GM23338 (cell line): Measurements from ENCODE around the gene ENC1. TPM values are rescaled to one million over a fixed set of nuclear protein-coding genes. Genes with fewer than 3 reads are reported as not detected.

ENCODE experiments used
- ATAC-seq: fragments of 200-7000 bp; cut with Tn5 transposase; 3 replicates; pipeline ENCODE4 v1.9.1; 2020
- DNase-seq: peaks from one replicate; pipeline ENCODE4 v3.0.0-alpha.2; 2015; ENCODE audit warnings: low spot score
- H2AFZ ChIP-seq: fragments of 200-600 bp; sonication (generic); 2 replicates; pipeline ENCODE4 v1.8.0; 2016; ENCODE audit warnings: antibody characterized with exemption, mild to moderate bottlenecking, moderate library complexity
- H3F3A ChIP-seq: fragments of 200-600 bp; sonication (generic); replicated peaks from 2 replicates; pipeline ENCODE4 v1.8.0; 2017; ENCODE audit warnings: antibody characterized with exemption, mixed run types, low read depth
- H3K27ac ChIP-seq: fragments of 200-600 bp; sonication (generic); 2 replicates; pipeline ENCODE4 v1.6.1; 2016; ENCODE audit warnings: low read depth
- H3K27me3 ChIP-seq: fragments of 200-600 bp; sonication (generic); 2 replicates; pipeline ENCODE4 v1.8.0; 2016; ENCODE audit warnings: mild to moderate bottlenecking, mixed run types, moderate library complexity; ENCODE audit not compliant: insufficient read depth
- H3K36me3 ChIP-seq: fragments of 200-600 bp; sonication (generic); 2 replicates; pipeline ENCODE4 v1.8.0; 2016; ENCODE audit warnings: mild to moderate bottlenecking; ENCODE audit not compliant: insufficient read depth
- H3K4me1 ChIP-seq: fragments of 200-600 bp; sonication (generic); 2 replicates; pipeline ENCODE4 v1.8.0; 2016; ENCODE audit warnings: mild to moderate bottlenecking, moderate library complexity; ENCODE audit not compliant: insufficient read depth
- H3K4me2 ChIP-seq: fragments of 200-600 bp; sonication (generic); 2 replicates; pipeline ENCODE4 v1.7.1; 2017; ENCODE audit warnings: mixed run types
- H3K4me3 ChIP-seq: fragments of 200-600 bp; sonication (generic); 2 replicates; pipeline ENCODE4 v1.6.1; 2016; ENCODE audit warnings: mixed run types
- H3K79me2 ChIP-seq: fragments of 200-600 bp; sonication (generic); replicated peaks from 2 replicates; pipeline ENCODE4 v1.8.0; 2017; ENCODE audit warnings: mild to moderate bottlenecking; ENCODE audit not compliant: insufficient read depth
- H3K9me2 ChIP-seq: fragments of 200-600 bp; sonication (generic); 2 replicates; pipeline ENCODE4 v1.8.0; 2017; ENCODE audit not compliant: insufficient read depth
- H4K20me1 ChIP-seq: fragments of 200-600 bp; sonication (generic); replicated peaks from 2 replicates; pipeline ENCODE4 v1.8.0; 2017; ENCODE audit warnings: mild to moderate bottlenecking; ENCODE audit not compliant: insufficient read depth
- H3K27ac Mint-ChIP-seq: 2 replicates; pipeline ENCODE4 v1.8.0; 2020; ENCODE audit warnings: inconsistent platforms, mild to moderate bottlenecking, moderate library complexity, mixed read lengths
- H3K27me3 Mint-ChIP-seq: 3 replicates; pipeline ENCODE4 v1.8.0; 2022; ENCODE audit warnings: low read depth, mild to moderate bottlenecking, moderate library complexity, mixed read lengths, inconsistent platforms; ENCODE audit not compliant: insufficient read depth, poor library complexity
- H3K36me3 Mint-ChIP-seq: 3 replicates; pipeline ENCODE4 v1.8.0; 2021; ENCODE audit warnings: low read depth, mild to moderate bottlenecking, inconsistent platforms, moderate library complexity, mixed read lengths
- H3K4me1 Mint-ChIP-seq: 3 replicates; pipeline ENCODE4 v1.8.0; 2020; ENCODE audit warnings: mild to moderate bottlenecking, inconsistent platforms, mixed read lengths
- H3K4me3 Mint-ChIP-seq: 3 replicates; pipeline ENCODE4 v1.8.0; 2021; ENCODE audit warnings: moderate library complexity, mild to moderate bottlenecking, inconsistent platforms, mixed read lengths
- H3K9me3 Mint-ChIP-seq: 3 replicates; pipeline ENCODE4 v1.8.0; 2020; ENCODE audit warnings: moderate library complexity, mild to moderate bottlenecking, inconsistent platforms, mixed read lengths
- CREB1 ChIP-seq: fragments of 250-450 bp; sonication (Bioruptor Pico); IDR thresholded peaks from 2 replicates; pipeline ENCODE4 v1.5.0; 2020; ENCODE audit warnings: low read depth, mild to moderate bottlenecking, moderate library complexity
- EZH2 ChIP-seq: fragments of 200-600 bp; sonication (generic); IDR thresholded peaks from one replicate; pipeline ENCODE4 v1.8.0; 2017; ENCODE audit warnings: antibody characterized with exemption, mild to moderate bottlenecking, low read depth; ENCODE audit not compliant: unreplicated experiment
- EZH2phosphoT487 ChIP-seq: fragments of 200-600 bp; sonication (generic); IDR thresholded peaks from one replicate; pipeline ENCODE4 v1.8.1; 2018; ENCODE audit warnings: antibody characterized with exemption; ENCODE audit not compliant: unreplicated experiment
- JUNB ChIP-seq: IDR thresholded peaks from one replicate; pipeline ENCODE4 v1.6.1; 2016; ENCODE audit warnings: antibody characterized with exemption; ENCODE audit not compliant: unreplicated experiment
- NANOG ChIP-seq: IDR thresholded peaks from 2 replicates; pipeline ENCODE4 v1.6.1; 2016; ENCODE audit warnings: antibody characterized with exemption, borderline replicate concordance
- POLR2AphosphoS5 ChIP-seq: IDR thresholded peaks from 2 replicates; pipeline ENCODE4 v1.6.1; 2016; ENCODE audit warnings: antibody characterized with exemption, low read depth
- REST ChIP-seq: IDR thresholded peaks from one replicate; pipeline ENCODE4 v1.6.1; 2018; ENCODE audit warnings: antibody characterized with exemption; ENCODE audit not compliant: unreplicated experiment
- STAT1 ChIP-seq: IDR thresholded peaks from one replicate; pipeline ENCODE4 v1.6.1; 2016; ENCODE audit warnings: antibody characterized with exemption; ENCODE audit not compliant: unreplicated experiment
- ZNF114 ChIP-seq: fragments of 250-450 bp; sonication (Bioruptor Pico); IDR thresholded peaks from 2 replicates; pipeline ENCODE4 v1.5.0; 2020; ENCODE audit warnings: mild to moderate bottlenecking, moderate library complexity
- ZNF331 ChIP-seq: fragments of 250-450 bp; sonication (Bioruptor Pico); IDR thresholded peaks from 2 replicates; pipeline ENCODE4 v1.5.0; 2020; ENCODE audit warnings: low read depth, mild to moderate bottlenecking, moderate library complexity
- ZNF462 ChIP-seq: fragments of 250-450 bp; sonication (Bioruptor Pico); IDR thresholded peaks from 2 replicates; pipeline ENCODE4 v1.5.0; 2020; ENCODE audit warnings: mild to moderate bottlenecking, moderate library complexity
- polyA plus RNA-seq: library from polyadenylated mRNA; unstranded; fragments of >200 nt; fragmentation: Nextera tagmentation; extraction: Ambion mirVana; gene quantifications from 2 replicates; pipeline ENCODE4 v1.2.1, GENCODE V29; 2016
- total RNA-seq: library from RNA; depleted of rRNA; stranded (reverse); fragments of >200 nt; shearing (Covaris generic); gene quantifications from 2 replicates; pipeline ENCODE4 v1.2.3, GENCODE V29; 2014
- TF ChIP-seq, protein P1 (sequence below), 2 experiments: fragments of 200-600 bp in 1 of 2; sonication (generic) in 1 of 2; conservative IDR thresholded peaks; 2 replicates each; pipeline versions ENCODE4 v1.5.1 to v1.6.1; 2016 to 2017; ENCODE audit warnings: antibody characterized with exemption in 2 of 2, low read depth in 2 of 2, mild to moderate bottlenecking in 2 of 2, moderate library complexity in 1 of 2
- TF ChIP-seq, protein P2 (sequence below): IDR thresholded peaks from 2 replicates; pipeline ENCODE4 v1.6.1; 2016; ENCODE audit warnings: antibody characterized with exemption

The ENC1 gene
- total and polyA plus RNA-seq, 2 experiments from 2014 or later: 8.2 to 27.9 TPM

DNA sequence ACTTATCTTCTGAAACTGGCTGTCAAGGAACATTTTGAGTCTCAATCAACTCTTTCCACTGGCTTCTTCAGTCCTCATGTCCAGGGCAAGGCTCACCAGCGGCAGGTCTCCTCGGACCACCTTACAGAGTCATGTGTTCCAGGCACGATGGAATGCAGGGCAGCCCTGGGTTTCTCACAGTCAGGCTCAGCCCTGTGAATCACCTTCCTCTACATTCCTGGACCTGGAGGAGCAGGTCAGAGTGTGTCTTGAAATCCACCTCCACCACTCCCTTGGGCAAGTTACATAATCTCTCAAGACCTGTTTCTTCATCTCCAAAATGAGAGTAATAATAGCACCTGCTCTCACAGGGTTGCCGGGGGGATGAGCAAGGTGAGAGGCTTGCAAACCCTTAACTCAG, 16.0 kb downstream of the ENC1 start:
- Histone ChIP-seq H3K36me3 (peaks cover 2% of the 10 kb centered on the region; the same call in 1 of the 2 replicates), H3K4me2 (no peak overlapping the region), H3F3A (no peaks in the 10 kb centered on the region), H3K27ac (no peak overlapping the region), H3K79me2 (no peaks in the 10 kb centered on the region), H3K27me3 (no peaks in the 10 kb centered on the region), H3K4me3 (no peak overlapping the region), H3K9me2 (no peaks in the 10 kb centered on the region; the same call in 1 of the 2 replicates), H4K20me1 (no peaks in the 10 kb centered on the region), H2AFZ (no peak overlapping the region), H3K4me1 (peaks cover 32% of the 10 kb centered on the region)
- Mint-ChIP-seq H3K9me3 (peaks cover 7% of the 10 kb centered on the region; the same call in 2 of the 3 replicates), H3K27ac (no peak overlapping the region), H3K4me3 (no peak overlapping the region), H3K4me1 (peaks cover 55% of the 10 kb centered on the region), H3K27me3 (peaks cover 5% of the 10 kb centered on the region), H3K36me3 (peaks cover 2% of the 10 kb centered on the region; the same call in 1 of the 3 replicates)
- ATAC-seq: no peak
- TF ChIP-seq STAT1 (no peak), REST (no peak), ZNF114 (no peak), EZH2phosphoT487 (no peak), POLR2AphosphoS5 (no peak), NANOG (no peak), ZNF331 (CRISPR knock-in tag) (no peak), EZH2 (no peak), CREB1 (CRISPR knock-in tag) (no peak), ZNF462 (CRISPR knock-in tag) (no peak), JUNB (no peak)
- TF ChIP-seq, protein P1, sequence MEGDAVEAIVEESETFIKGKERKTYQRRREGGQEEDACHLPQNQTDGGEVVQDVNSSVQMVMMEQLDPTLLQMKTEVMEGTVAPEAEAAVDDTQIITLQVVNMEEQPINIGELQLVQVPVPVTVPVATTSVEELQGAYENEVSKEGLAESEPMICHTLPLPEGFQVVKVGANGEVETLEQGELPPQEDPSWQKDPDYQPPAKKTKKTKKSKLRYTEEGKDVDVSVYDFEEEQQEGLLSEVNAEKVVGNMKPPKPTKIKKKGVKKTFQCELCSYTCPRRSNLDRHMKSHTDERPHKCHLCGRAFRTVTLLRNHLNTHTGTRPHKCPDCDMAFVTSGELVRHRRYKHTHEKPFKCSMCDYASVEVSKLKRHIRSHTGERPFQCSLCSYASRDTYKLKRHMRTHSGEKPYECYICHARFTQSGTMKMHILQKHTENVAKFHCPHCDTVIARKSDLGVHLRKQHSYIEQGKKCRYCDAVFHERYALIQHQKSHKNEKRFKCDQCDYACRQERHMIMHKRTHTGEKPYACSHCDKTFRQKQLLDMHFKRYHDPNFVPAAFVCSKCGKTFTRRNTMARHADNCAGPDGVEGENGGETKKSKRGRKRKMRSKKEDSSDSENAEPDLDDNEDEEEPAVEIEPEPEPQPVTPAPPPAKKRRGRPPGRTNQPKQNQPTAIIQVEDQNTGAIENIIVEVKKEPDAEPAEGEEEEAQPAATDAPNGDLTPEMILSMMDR (conservative IDR thresholded peaks at IDR 0.05; ENCODE audit: low read depth in 2 of 2): no peak
- TF ChIP-seq, protein P2, sequence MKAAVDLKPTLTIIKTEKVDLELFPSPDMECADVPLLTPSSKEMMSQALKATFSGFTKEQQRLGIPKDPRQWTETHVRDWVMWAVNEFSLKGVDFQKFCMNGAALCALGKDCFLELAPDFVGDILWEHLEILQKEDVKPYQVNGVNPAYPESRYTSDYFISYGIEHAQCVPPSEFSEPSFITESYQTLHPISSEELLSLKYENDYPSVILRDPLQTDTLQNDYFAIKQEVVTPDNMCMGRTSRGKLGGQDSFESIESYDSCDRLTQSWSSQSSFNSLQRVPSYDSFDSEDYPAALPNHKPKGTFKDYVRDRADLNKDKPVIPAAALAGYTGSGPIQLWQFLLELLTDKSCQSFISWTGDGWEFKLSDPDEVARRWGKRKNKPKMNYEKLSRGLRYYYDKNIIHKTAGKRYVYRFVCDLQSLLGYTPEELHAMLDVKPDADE: no peak
- DNase-seq: no peak
